ENCODE data around the gene PPFIA3.
"Not testable (repeated sequence)": the region's sequence is repeated elsewhere in the genome, so short reads cannot be mapped to it uniquely, and the experiment has no call there.

PPFIA3 gene

DNA sequence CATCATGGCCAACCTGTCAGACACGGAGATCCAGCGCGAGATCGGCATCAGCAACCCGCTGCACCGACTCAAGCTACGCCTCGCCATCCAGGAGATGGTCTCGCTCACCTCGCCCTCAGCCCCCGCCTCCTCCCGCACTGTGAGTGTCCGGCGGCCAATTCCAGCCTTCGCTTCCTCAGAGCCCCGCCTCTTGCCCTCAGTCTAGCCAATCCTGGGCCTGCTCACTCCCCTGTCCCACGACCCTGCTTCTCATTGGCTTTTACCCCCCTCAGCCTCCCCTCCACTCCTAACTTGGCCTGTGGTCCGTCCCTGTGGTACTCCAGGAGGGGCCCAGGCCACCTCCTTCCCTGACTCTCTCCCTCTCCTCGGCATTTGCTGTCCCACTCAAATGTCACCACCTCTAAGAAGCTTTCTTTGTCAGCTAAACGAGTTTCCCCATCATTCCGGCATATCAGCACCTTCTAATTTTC is 23.6 kb downstream of the PPFIA3 start:
- Histone ChIP-seq H3K27me3 (ENCODE audit: control insufficient read depth, insufficient read depth, low read length) (no peaks in the 10 kb centered on the region), H3K27ac (ENCODE audit: low read depth, low read length) (no peak overlapping the region), H3K4me3 (ENCODE audit: low read depth, low read length) (peak overlapping the region; percentile 58), H3K9me3 (ENCODE audit: control insufficient read depth, insufficient read depth, low read depth, low read length) (no peaks in the 10 kb centered on the region), H3K4me1 (ENCODE audit: control insufficient read depth, insufficient read depth, low read length) (peaks cover 16% of the 10 kb centered on the region), H3K9ac (ENCODE audit: low read length) (no peak overlapping the region), H3K36me3 (ENCODE audit: control insufficient read depth, insufficient read depth, low read length) (no peaks in the 10 kb centered on the region)

DNA sequence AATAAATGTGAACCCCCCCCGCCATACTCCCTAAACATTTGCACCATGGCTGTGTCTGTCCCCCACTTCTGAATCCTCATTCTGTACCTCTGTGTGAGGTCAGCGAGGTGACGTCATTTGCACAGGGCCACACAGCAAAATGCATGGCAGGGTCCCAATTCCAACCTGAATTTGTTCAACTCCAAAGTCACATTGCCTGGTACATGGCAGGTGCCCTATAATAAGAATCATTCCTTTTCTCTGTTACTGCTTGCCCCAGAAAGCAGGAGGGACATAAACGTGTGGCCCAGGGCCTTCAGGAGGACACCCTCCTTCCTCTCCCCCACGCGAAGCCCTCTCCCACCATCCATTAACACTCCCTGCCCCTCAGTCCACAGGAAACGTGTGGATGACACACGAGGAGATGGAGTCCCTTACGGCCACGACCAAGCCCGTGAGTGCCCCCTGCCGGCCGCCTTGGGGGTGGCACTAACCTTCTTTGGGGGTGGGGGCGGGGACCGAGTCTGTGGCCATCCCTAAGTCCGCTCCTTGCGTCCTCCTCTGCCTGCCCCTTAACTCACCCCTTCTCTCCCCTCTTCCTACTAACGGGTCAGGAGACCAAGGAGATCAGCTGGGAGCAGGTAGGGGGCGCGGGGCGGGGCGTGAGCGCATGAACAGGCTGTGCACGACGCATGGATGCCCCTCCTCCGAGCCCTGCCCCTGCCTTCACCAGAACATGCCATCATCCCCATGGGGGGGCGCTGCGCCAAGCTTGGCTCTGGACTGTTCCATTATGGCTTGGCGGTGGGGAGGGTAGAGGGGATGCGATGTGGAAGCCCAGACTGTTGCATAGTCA is 26.4 kb downstream of the PPFIA3 start:
- Histone ChIP-seq H3K4me3 (ENCODE audit: low read depth, low read length) (peak overlapping the region; percentile 53), H3K36me3 (ENCODE audit: control insufficient read depth, insufficient read depth, low read length) (no peaks in the 10 kb centered on the region), H3K9me3 (ENCODE audit: control insufficient read depth, insufficient read depth, low read depth, low read length) (no peaks in the 10 kb centered on the region), H3K9ac (ENCODE audit: low read length) (no peak overlapping the region), H3K4me1 (ENCODE audit: control insufficient read depth, insufficient read depth, low read length) (peaks cover 16% of the 10 kb centered on the region), H3K27ac (ENCODE audit: low read depth, low read length) (no peak overlapping the region), H3K27me3 (ENCODE audit: control insufficient read depth, insufficient read depth, low read length) (no peaks in the 10 kb centered on the region)

DNA sequence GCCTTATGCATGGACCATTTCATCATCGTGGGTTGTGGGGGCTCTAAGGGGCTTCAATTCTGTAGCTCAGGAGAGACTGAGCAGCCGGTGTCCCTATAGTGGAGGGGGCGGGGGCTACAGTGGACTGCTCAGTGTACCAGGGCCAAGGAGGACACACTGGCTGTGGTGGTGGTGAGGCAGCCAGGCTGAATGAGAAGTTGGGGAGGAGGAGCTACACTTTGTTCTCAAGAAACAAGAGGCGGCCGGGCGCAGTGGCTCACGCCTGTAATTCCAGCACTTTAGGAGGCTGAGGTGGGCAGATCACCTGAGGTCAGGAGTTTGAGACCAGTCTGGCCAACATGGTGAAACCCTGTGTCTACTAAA is 27.0 kb downstream of the PPFIA3 start:
- not testable (repeated sequence) for H3K9ac ChIP-seq (ENCODE audit: low read length); H3K36me3 ChIP-seq (ENCODE audit: control insufficient read depth, insufficient read depth, low read length); H3K27me3 ChIP-seq (ENCODE audit: control insufficient read depth, insufficient read depth, low read length); H3K9me3 ChIP-seq (ENCODE audit: control insufficient read depth, insufficient read depth, low read depth, low read length); H3K27ac ChIP-seq (ENCODE audit: low read depth, low read length)
- peak overlapping the region; percentile 53 for H3K4me3 ChIP-seq (ENCODE audit: low read depth, low read length)
- H3K4me1 ChIP-seq (ENCODE audit: control insufficient read depth, insufficient read depth, low read length), result peaks cover 19% of the 10 kb centered on the region

DNA sequence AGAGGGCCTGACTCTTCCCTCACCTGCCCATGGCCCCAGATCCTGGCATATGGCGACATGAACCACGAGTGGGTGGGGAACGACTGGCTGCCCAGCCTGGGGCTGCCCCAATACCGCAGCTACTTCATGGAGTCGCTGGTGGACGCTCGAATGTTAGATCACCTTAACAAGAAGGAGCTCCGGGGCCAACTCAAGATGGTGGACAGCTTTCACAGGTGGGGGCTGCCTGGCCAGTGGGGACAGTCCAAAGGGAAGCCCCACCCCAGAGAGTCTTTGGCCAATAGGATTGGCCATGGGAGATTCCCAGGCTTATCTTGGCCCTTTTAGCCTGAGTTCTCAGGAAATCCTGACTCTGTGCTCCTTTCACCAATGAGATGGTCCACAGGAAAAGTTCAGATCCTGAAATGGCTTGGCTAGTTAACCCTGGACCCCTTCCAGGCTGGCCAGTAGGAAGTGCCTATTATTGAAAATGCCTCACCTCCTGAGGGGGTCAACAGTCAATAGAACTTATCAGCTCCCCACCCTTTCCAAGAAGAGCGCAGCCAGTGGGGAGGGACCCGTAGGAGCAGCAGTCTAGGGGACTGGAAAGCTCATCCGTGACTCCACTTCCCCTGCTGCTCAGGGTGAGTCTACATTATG is 28.8 kb downstream of the PPFIA3 start:
- Histone ChIP-seq H3K4me1 (ENCODE audit: control insufficient read depth, insufficient read depth, low read length) (peaks cover 22% of the 10 kb centered on the region), H3K27ac (ENCODE audit: low read depth, low read length) (no peak overlapping the region), H3K36me3 (ENCODE audit: control insufficient read depth, insufficient read depth, low read length) (no peaks in the 10 kb centered on the region), H3K27me3 (ENCODE audit: control insufficient read depth, insufficient read depth, low read length) (peaks cover 8% of the 10 kb centered on the region), H3K9me3 (ENCODE audit: control insufficient read depth, insufficient read depth, low read depth, low read length) (no peaks in the 10 kb centered on the region), H3K4me3 (ENCODE audit: low read depth, low read length) (peak overlapping the region; percentile 92), H3K9ac (ENCODE audit: low read length) (peak overlapping the region; percentile 18)

DNA sequence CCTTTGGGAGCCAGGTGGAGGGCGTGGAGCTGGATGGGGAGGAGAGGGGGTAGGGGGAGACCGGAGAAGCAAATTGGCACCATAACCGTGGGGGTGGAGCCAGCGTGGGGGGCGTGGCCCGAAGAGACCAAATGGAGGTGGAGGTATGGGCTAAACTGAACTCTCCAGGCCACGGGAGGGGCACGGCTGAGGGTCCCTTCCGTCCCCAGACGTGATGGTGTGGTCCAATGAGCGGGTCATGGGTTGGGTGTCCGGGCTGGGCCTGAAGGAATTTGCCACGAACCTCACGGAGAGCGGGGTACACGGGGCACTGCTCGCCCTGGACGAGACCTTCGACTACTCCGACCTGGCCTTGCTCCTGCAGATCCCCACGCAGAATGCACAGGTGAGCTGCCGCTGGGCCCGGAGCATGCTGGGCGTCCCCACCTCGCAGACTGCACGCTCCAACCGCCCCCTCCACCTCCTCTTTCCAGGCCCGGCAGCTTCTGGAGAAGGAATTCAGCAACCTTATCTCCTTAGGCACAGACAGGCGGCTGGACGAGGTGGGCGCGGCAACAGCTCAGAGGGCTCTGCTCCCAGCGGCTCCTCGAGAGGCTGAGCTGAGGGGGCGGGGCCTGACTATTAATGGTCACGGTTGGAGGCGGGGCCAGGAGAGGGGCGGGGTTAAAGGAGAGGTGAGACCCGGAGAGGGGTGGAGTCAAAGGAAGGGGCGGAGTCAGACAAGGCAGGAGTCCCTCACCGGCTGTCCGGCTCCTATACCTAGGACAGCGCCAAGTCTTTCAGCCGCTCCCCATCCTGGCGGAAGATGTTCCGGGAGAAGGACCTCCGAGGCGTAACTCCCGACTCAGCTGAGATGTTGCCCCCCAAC is 29.7 kb downstream of the PPFIA3 start:
- H3K27me3 ChIP-seq (ENCODE audit: control insufficient read depth, insufficient read depth, low read length), result peaks cover 16% of the 10 kb centered on the region
- peak overlapping the region; percentile 92 for H3K4me3 ChIP-seq (ENCODE audit: low read depth, low read length)
- H3K27ac ChIP-seq (ENCODE audit: low read depth, low read length), result no peak overlapping the region
- peaks cover 22% of the 10 kb centered on the region for H3K4me1 ChIP-seq (ENCODE audit: control insufficient read depth, insufficient read depth, low read length)
- no peaks in the 10 kb centered on the region for H3K9me3 ChIP-seq (ENCODE audit: control insufficient read depth, insufficient read depth, low read depth, low read length)
- no peaks in the 10 kb centered on the region for H3K36me3 ChIP-seq (ENCODE audit: control insufficient read depth, insufficient read depth, low read length)
- peak overlapping the region; percentile 18 for H3K9ac ChIP-seq (ENCODE audit: low read length)

DNA sequence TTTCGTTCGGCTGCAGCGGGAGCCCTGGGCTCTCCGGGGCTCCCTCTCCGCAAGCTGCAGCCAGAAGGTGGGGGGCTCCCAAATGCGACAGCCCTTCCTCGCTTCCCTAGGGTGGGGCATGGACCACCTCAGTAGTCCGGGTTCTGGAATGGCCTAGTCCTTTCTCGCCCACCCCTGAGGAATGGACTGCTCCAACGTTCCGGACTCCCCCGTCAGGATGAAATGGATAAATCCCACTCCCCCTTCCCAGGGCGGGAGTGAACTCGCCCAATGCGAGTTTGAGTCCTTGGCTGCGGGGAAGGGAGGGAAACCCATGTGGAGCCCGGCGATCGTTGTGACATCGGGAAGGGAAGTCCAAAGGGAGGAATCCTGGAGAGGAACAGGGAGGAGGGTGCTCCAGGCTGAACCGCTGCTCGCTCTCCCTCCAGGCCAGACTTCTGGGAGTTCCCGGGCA is 30.3 kb downstream of the PPFIA3 start:
- Histone ChIP-seq H3K4me3 (ENCODE audit: low read depth, low read length) (peak overlapping the region; percentile 92), H3K36me3 (ENCODE audit: control insufficient read depth, insufficient read depth, low read length) (no peaks in the 10 kb centered on the region), H3K9me3 (ENCODE audit: control insufficient read depth, insufficient read depth, low read depth, low read length) (no peaks in the 10 kb centered on the region), H3K4me1 (ENCODE audit: control insufficient read depth, insufficient read depth, low read length) (peaks cover 23% of the 10 kb centered on the region), H3K9ac (ENCODE audit: low read length) (peak overlapping the region; percentile 85), H3K27ac (ENCODE audit: low read depth, low read length) (peak overlapping the region; percentile 89), H3K27me3 (ENCODE audit: control insufficient read depth, insufficient read depth, low read length) (peaks cover 23% of the 10 kb centered on the region)

DNA sequence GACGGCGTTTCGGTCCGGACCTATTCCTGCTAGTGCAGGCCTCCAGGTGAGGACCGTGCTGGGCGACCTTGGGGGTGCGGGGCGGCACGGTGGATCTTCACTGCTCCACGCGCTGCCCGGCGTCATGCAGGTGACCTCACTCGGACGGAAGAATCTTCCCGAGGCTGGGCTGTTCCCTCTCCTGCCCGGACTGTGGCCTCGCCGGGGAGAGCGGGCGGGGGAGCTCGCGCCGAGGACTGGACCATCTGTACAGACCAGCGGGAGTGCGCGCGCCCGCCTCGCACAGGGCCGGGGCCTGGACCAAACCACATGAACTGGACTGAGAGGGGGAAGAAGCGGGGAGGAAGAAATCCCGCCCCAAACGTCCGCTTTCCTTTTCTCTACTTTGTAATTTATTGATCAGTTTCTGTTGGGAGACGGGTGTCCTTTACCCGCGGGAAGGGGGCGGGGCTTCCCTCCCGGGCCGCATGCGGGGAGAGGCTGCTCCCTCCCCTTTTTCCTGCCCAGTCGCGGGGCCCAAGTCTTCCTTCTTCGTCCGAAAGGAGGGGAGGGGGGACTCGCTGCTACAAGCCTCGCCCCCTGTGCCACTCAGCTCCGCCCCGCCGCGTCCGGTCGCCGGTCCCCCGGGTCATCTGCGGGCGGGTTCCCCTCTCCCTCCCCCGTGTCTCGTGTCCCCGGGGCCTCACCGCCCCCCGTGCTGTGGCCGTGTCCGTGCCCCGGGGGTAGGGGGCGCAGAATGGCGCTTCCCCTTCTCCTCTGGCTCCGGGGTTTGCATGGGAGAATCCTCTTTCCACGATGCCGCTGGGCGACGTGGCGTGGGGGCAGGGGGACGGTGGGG is 31.0 kb downstream of the PPFIA3 start:
- Histone ChIP-seq H3K4me1 (ENCODE audit: control insufficient read depth, insufficient read depth, low read length) (peaks cover 28% of the 10 kb centered on the region), H3K4me3 (ENCODE audit: low read depth, low read length) (peak overlapping the region; percentile 92), H3K9me3 (ENCODE audit: control insufficient read depth, insufficient read depth, low read depth, low read length) (no peaks in the 10 kb centered on the region), H3K27ac (ENCODE audit: low read depth, low read length) (peak overlapping the region; percentile 89), H3K36me3 (ENCODE audit: control insufficient read depth, insufficient read depth, low read length) (no peaks in the 10 kb centered on the region), H3K27me3 (ENCODE audit: control insufficient read depth, insufficient read depth, low read length) (peaks cover 27% of the 10 kb centered on the region), H3K9ac (ENCODE audit: low read length) (peak overlapping the region; percentile 85)

DNA sequence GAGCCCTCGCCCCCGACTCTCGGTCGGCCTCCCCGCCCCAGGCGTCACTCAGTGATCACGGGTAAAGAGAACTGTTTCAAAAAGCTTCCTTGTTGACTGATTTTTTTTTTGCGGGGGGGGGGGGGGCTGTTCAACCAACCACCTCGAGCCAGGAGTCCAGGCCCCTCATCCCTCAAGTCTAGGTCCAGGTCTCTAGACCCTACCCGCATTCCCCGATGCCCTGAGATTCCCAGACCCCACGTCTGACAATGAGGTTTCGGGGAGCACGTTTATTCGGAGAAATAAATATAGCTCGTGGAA is 31.6 kb downstream of the PPFIA3 start:
- Histone ChIP-seq H3K27ac (ENCODE audit: low read depth, low read length) (no peak overlapping the region), H3K9ac (ENCODE audit: low read length) (no peak overlapping the region), H3K4me3 (ENCODE audit: low read depth, low read length) (peak overlapping the region; percentile 92), H3K4me1 (ENCODE audit: control insufficient read depth, insufficient read depth, low read length) (peaks cover 29% of the 10 kb centered on the region), H3K27me3 (ENCODE audit: control insufficient read depth, insufficient read depth, low read length) (peaks cover 31% of the 10 kb centered on the region), H3K9me3 (ENCODE audit: control insufficient read depth, insufficient read depth, low read depth, low read length) (no peaks in the 10 kb centered on the region), H3K36me3 (ENCODE audit: control insufficient read depth, insufficient read depth, low read length) (no peaks in the 10 kb centered on the region)

DNA sequence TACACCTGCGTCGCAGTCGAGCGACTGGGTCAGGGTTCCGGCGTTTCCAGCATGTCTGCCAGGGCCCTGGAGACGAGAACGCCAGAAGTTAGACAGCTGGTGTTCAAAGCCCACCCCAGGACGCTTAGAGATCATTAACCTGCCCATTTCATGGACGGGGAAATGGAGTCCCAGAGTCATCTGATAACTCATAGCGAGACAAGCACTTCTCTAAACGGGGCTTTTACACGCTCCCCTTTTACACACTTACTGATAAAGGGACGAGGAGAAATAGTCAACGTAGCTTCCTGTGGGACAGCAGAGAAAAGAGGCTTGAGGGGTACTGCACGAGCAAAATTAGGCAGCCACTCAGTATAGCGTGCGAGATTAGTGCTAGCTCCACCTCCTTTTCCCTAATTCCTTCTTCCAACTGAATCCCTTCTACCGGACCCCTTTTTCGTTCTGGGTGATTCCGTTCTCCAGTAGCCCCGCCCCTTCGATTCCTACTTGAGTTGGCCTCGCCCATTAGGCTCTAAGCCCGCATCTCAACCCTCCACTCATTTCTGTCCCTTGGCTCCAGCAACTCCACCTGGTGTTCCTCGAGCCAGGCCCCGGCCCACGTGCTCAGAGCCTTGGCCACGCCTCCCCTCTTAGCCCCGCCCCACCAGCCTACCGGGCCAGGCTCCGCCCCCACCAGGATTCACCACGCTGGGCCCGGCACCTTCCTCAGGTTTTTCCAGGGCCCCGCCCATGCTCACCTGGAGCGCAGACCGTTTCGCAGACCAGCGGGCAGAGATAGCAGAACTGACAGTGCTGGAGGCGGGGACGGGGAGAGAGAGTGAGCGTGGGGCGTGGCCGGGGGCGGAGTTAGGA is 32.1 kb downstream of the PPFIA3 start:
- no peaks in the 10 kb centered on the region for H3K36me3 ChIP-seq (ENCODE audit: control insufficient read depth, insufficient read depth, low read length)
- H3K27ac ChIP-seq (ENCODE audit: low read depth, low read length), result no peak overlapping the region
- peaks cover 37% of the 10 kb centered on the region for H3K27me3 ChIP-seq (ENCODE audit: control insufficient read depth, insufficient read depth, low read length)
- H3K4me3 ChIP-seq (ENCODE audit: low read depth, low read length), result peak overlapping the region; percentile 92
- H3K9me3 ChIP-seq (ENCODE audit: control insufficient read depth, insufficient read depth, low read depth, low read length), result no peaks in the 10 kb centered on the region
- peaks cover 31% of the 10 kb centered on the region for H3K4me1 ChIP-seq (ENCODE audit: control insufficient read depth, insufficient read depth, low read length)
- H3K9ac ChIP-seq (ENCODE audit: low read length), result no peak overlapping the region

DNA sequence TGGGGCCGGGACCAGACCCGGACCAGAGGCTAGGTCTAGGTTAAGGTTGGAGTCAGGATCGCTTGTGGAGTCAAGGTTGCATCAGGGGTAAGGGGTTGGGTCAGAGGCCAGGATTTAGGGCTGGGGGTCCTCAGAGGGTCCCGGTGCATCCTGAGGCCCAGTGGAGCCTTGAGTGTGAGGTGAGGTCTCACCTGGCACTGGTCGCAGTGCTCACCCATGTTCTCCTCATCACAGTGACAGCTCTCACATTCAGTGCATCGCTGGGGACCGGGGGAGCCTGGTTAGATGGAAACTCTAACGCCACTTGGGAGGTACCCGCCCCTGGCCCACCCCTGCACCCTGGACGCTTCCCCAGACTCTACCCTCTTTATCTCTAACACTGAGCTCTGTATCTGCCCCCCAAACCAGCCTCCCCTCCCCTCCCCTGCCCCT is 32.8 kb downstream of the PPFIA3 start:
- Histone ChIP-seq H3K27me3 (ENCODE audit: control insufficient read depth, insufficient read depth, low read length) (peaks cover 40% of the 10 kb centered on the region), H3K4me1 (ENCODE audit: control insufficient read depth, insufficient read depth, low read length) (peaks cover 31% of the 10 kb centered on the region), H3K36me3 (ENCODE audit: control insufficient read depth, insufficient read depth, low read length) (no peaks in the 10 kb centered on the region), H3K27ac (ENCODE audit: low read depth, low read length) (no peak overlapping the region), H3K9ac (ENCODE audit: low read length) (no peak overlapping the region), H3K4me3 (ENCODE audit: low read depth, low read length) (peak overlapping the region; percentile 47), H3K9me3 (ENCODE audit: control insufficient read depth, insufficient read depth, low read depth, low read length) (no peaks in the 10 kb centered on the region)

Data from HUES6 (cell line).